Stimulated activated CD8-positive, alpha-beta memory T cell treated with anti-CD3 and anti-CD28 coated beads, Interleukin-7, amount 100 ng/mL, for 48 hours (primary cell): ENCODE data around the gene TFDP1.

Source experiments
- DNase-seq, 2 donors: peaks; one replicate each; pipeline ENCODE4 v3.0.0-alpha.2; 2020; ENCODE audit warnings: low read depth in 1 of 2; ENCODE audit errors: extremely low read depth in 1 of 2

TFDP1 gene

DNA sequence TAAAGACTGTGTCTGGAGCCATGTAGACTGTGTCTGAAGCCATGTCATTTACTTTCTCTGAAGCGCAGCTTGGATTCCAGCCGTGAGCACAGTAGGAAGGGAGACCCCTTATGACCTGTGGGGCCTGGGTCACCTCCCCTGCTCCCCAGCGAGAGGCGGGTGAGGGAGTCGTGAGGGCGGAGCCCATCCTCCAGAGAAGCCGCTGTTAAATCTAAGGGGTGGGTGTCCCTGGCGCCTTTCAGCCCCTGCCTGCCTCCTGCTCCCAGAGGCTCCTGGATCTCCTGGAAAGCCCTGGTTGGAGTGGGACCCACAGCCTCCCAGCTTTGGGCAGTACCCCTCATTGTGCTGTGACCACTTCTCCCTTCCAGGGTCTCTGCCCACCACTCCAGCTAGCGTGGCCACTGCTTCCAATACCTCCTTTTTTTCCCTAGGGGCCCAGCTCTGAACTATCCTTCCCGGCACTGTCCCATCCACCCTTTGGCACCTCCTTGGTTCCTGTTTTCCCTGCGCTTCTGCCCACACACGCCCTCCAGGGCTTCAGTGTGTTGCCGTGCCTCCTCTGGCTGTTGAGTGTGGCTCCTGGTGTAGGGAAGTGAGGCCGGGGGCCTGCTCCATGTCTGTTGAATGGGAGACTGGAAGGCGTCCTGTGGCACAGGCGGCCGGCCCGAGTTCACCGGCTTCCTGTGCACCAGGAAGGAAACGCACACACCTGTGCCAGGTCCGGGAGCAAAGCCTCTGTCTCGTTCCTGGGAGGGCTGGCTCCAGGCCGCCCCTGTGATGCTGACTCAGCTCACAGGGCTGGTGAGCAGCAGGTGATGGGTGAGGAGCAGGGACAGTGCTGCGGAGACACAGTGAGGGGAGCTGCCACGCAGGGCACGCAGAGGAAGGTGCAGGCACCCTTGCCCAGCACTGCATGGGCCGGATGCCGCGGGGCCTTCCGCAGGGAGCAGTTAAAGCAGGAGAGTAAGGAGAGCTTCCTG is 44.0 kb downstream of the TFDP1 start:
- no peak for DNase-seq

DNA sequence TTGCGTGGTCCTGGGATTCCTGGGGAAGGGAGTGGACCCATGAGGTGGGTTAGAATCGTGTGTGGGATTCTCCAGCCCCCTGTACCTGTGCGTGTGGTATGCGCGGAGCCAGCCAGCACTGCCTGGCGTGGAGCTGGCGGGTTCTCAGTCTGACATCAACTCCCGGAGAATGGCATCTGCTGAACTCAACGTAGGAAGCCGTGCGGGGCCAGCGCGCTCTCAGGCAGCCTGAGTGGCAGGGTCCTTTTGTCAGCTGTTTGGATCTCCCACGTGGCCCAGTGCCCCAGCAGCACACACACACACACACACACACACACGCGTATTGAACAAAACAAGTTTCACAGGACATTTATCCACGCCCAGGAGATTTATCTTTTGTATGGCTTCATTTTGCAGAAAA is 45.3 kb downstream of the TFDP1 start:
- no peak for DNase-seq

DNA sequence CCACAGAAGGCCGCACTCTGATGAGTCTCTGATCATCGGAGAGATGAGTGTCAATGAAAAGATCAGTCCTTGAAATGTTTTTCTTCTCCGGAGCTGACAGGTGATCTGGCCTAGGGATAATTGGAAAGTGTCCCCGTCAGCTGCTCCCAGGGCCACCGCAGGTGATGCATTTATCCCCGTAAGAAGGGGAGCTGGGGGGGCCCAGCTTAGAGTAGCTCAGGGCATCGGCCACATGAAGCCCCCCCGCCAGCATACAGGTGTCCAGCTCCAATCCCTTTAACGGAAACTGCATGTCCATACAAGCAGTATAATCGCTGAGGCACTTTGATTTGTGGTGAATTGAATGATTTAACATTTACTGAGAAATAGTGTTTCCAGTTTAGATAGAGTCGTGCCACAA is 45.7 kb downstream of the TFDP1 start:
- no peak for DNase-seq

DNA sequence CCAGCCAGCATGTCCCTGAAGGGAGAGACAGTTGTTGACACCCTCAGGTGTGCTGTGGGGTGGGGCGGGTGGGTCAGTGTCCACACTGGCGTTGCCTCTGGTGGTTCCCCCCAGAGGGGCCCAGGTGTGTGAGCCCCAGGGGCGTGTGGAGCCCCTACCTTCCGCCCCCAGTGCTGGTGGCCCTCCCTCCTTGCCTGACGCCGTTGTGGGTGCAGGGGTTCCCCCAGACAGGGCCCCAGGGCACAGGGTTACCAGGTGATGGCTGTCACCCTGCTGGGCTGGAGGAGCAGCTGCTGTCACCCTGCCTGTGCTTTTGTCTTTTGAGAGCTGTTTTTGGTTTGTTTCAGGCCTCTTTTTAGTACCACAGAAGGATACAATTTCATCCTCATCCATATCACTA is 46.3 kb downstream of the TFDP1 start:
- no peak for DNase-seq

DNA sequence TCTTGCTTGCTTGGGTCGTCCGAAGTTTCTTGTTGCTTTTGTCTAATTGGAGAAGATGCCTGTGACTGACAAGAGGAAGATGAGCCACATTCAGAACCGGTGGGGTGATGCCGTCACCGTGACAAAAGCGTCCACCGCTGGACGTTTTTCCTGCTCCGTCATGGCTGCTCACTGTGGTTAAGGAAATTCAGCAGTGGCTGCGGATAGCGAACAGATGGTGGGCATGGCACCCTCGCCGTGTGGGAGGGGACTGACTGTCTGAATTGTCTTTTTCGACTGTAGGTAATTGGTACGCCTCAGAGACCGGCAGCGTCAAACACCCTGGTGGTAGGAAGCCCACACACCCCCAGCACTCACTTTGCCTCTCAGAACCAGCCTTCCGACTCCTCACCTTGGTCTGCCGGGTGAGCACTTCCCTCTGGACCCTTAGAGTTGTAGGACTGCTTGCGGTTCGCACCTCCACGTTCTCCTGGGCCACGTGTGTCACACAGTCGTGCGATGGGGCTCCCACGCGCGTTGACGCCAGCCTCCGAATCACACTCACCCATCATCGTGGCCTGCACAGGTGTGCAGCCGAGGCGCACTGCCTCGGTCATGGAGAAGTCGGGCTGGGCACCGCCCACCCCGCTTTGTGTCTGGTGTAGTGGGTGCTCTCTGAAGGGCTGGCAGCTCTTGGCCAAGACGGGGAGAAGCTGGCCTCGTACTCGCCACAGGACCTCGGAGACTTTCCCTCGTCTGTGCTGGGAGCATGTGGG is 47.0 kb downstream of the TFDP1 start:
- DNase-seq: no peak

DNA sequence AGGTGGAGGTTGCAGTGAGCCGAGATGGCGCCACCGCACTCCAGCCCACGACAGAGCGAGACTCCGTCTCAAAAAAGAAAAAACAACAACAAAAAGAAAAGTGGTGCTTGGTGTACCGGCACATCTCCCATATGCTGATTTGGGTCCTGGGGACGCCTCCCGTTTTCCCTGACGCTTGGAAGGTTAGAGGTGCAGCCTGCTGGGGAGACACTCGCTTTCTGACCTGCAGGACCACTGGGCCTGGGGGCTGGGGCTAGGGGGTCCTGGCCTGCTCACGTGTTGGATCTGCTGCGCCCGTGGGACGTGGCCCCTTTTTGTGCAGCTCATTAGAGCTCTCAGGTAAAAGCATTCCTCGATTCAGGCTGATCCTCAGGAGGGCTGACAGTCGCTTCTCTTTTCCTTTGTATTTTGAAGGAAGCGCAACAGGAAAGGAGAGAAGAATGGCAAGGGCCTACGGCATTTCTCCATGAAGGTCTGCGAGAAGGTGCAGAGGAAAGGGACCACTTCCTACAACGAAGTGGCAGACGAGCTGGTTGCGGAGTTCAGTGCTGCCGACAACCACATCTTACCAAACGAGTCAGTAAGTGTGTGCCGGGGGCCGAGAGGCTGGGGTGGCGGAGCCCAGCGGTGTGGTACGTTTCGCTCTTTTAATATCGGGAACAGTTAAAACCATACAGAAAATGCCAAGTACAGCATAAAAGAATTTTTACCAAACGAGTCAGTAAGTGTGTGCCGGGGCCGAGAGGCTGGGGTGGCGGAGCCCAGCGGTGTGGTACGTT is 48.3 kb downstream of the TFDP1 start:
- DNase-seq: no peak

DNA sequence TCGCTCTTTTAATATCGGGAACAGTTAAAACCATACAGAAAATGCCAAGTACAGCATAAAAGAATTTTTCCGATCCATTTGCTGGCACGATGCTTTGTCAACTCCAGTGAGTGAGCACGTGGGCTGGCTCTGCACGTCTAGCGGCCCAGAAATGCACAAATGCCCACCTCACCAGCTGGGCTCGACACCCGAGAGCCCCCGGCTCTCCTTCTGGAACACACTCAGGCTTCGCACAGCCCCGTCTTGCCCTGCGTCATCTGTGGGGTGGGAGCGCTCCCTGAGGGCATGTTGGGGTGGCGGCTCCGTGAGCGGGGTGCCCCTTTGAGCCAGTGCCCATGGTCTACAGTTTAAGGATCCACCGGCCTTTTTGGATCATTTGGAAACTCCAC is 48.9 kb downstream of the TFDP1 start:
- no peak for DNase-seq

DNA sequence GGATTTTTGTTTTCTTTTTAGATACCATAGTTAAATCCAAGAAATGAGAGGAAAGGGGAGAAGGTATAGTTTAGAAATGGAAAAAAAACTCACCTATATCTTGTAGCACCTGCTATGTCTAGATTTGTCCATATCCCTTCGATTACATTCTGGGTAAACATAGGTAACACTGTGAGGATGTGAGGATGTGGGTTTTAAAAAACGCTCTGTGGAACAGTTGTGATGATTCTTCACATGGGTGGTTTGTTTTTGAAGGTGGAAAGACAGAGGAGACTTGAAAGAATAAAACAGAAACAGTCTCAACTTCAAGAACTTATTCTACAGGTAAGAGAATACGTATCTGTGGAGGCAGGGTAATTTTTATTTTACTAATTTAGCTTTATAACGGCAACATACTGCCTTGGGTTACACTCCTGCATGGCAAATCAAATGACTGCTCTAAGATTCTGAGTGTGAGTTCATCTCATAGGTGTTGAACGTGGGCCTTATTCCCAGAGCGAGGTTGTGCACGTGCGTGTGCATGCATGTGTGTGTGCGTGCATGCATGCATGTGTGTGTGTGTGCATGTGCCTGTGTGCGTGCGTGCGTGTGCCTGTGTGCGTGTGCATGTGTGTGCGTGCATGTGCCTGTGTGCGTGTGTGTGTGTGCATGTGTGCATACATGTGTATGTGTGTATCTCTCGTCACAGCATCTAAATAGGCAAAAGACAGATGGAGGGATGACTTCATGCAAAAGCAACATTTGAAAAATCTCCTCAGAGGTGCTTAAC is 49.9 kb downstream of the TFDP1 start:
- DNase-seq: no peak

DNA sequence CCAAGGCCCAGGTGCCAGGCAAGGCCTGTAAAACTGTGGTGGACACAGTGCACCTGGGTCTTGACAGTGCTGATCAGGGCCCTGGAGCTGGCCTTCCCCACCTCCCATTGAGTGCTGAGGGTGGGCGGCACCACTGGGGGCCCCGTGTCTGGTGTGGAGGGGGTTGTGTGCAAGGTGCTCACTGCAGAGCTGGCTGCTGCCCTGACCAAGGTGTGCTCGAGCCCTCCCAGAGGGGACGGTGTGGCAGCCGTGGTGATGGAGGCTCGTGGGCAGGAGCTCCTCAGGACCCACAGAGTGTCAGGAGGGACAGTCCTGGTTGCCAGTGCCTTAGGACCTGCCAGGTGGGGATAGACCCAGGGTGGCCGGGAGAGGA is 50.5 kb downstream of the TFDP1 start:
- DNase-seq: no peak

DNA sequence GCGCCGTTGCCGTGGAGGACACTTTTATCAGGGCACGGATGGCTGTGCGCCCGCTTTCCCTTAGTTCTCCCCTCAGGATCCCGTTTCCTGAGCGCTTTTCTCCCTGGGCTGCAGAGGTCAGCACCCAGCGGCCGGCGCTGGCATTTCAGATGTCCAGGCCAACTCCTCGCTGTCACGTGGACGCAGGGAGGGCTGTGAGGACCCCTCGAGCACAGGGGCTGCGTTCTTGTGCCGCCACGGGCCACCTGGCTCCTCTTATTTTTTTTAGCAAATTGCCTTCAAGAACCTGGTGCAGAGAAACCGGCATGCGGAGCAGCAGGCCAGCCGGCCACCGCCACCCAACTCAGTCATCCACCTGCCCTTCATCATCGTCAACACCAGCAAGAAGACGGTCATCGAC is 51.2 kb downstream of the TFDP1 start:
- no peak for DNase-seq

DNA sequence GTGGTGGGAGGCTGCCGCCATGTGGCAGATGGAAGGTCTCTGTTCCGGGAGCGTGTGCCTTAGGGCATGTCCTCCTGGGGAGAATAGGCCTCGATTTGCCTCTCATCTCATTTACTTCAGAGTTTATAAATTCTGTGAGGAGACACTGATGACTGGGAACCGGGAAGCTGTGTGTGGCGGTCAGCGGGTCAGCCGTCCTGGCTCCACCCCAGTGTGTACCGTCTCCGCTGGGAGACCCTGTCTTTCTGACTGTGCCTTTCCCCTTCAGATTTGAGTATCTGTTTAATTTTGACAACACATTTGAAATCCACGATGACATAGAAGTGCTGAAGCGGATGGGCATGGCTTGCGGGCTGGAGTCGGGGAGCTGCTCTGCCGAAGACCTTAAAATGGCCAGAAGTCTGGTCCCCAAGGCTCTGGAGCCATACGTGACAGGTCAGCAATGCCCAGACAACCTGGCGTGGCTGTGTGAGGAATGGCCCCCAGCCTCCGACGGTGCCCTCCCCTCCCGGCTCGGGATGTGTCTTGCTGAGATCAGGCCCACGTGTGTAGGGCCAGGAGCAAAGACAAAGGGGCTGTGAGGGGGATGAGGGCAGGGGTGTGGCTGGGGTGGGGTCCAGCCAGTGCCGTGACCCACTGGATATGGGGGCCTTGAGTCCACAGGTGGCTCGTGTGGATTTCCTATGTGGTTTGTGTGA is 51.9 kb downstream of the TFDP1 start:
- no peak for DNase-seq

DNA sequence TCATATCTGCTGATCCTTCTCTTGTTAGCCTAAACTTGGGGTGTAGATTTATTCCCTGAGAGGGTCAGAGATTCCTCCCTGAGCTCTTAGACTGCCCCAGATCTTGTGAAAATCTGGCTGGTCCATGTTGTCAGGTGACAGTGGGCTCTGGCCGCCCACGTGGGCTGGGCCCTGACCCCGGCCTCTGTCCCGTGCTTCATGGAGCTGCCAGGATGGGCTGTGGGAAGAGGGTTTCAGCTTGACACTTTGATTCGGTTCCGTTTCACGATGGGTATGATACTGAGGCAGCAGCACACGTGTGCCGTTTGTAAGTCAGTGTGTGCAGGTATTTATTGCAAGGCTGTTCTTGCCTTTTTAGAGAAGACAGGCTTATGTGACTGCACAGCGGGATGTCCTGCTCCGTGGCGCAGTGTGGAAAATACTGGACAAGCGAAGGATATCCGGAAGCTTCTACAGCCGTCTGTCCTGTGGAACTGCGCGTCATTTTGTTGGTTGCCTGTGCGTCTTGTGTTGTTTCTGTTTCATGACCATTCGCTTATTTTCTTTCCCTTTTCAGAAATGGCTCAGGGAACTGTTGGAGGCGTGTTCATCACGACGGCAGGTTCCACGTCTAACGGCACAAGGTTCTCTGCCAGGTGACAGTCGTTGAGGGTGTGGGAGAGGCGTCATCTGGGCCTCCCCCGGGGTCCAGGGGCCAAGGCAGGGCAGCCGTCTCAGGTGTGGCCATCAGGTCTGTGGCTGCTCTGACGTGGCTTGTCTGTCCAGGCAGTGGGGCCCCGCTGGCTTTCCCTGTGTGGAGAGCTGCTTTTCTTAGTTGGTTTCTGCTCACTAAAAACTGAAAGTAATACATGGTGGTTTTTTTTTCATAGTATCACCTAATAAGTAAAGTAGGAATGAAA is 53.0 kb downstream of the TFDP1 start:
- DNase-seq: no peak

DNA sequence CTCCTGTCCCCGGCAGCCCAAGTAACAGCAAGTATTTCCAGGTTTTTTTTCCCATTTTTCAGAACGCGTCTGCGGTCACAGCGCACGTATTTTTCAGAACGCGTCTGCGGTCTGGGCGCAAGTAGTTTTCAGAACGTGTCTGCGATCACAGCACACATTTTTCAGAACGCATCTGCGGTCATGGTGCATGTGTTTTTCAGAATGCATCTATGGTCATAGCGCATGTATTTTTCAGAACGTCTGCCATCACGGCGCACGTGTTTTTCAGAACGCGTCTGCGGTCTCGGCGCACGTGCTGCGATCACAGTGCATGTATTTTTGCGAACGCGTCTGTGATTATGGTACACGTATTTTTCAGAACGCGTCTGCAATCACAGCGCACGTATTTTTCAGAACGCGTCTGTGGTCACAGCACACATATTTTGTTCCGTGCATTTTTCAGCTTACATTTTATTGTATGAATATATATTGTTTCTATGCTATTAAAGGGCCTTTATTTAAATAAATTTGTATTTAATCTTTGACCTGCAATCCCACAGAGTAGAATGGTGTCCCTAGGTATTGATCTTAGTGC is 53.7 kb downstream of the TFDP1 start:
- DNase-seq: no peak

DNA sequence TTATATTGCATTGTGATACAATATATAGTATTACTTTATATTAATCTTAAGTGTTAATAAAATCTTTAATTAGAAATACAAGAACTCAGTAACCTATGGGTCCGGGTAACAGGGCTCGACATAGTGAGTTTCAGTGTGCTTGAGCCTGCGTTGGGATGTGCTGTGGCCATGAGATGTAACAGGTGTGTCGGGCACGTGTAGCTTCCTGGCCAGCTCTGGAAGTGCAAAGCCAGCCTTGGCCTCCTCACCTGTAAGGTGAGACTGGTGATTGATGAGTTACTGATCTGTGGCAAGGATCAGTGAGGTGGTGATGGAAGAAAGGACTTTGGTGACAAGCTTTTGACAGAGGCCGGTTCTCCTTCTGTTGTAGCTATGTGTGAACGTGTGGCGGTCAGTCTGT is 54.3 kb downstream of the TFDP1 start:
- DNase-seq: no peak

DNA sequence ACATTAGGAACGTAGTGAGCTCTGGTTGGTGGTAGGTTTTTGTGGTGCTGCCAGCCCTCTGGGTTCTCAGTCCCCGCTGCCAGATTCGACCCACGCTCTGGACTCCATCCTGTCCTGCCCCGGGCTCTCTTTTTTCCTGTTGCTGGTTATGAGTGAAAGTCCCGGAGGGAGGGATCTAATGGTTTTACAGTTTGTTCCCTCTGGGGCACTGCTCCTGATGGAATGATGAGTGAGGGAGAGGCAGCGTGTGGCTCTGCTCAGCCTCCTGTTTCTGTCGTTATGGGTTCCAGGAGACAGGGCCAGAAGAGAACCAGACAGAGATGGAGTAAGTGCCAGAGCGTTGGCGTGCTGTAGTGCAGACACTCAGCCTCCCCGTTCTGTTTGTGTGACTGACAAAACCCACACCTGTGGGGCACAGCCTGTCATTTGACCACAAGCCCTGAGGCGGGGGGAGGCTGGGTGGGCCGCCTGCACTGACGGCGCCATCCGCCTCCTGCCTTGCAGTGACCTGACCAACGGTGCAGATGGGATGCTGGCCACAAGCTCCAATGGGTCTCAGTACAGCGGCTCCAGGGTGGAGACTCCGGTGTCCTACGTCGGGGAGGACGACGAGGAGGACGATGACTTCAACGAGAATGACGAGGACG is 55.2 kb downstream of the TFDP1 start:
- no peak for DNase-seq

DNA sequence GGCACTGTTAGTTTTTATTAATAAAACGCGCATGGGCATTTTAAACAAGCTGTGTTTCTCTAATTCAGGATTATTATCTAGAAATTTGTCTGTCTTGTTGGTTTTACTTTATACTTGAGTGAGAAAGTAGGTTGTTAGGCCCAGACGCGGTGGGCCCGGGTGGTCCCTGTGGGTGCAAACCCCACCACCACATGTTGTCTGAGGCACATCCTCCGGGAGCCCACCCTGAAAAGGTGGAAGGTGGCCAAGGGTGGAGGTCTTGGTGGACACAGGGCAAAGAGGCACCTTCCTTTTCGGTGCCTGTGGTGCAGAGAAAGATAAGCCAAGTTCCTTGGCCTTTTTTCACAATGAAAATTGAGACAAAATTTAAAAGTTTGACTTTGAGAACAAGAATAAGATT is 56.9 kb downstream of the TFDP1 start:
- DNase-seq: no peak

DNA sequence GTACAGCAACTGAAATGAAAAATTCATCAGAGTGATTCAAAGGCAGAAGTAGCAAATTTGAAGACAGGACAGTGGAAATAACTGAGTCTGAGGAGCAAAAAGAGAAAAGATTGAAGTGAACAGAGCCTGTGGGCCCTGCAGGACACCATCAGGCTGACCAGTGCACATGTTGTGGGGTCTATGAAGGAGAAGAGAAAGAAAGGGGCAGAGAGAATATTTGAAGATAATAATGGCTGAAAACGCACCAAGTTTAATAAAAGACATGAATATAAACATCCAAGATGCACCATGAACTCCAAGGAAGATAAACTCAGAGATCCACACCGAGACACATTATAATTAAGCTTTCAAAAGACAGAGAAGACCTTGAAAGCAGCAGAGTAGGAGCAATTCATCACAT is 58.0 kb downstream of the TFDP1 start:
- no peak for DNase-seq

DNA sequence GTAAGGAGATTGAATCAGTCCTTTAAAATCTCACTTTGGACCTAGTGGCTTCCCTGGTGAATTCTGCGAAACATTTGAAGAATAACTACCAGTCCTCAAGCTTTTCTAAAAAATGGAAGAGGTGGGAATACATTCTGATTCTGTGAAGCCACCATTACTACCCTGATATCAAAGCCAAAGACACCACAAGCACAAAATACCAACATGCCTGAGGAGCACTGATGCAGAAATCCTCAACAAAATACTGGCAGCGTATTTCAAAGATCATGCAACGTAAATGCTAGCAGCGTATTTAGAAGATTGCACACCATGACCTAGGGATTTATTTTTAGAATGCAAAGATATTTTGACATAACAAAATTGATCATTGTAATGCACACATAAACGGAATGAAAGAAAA is 59.0 kb downstream of the TFDP1 start:
- no peak for DNase-seq
